Adipocyte (in vitro differentiated cells): ENCODE results near the gene SETD3.
A peak's percentile ranks its signal among the peaks of the same experiment; 100 is the strongest.

Source experiments
- DNase-seq: peaks from one replicate; pipeline ENCODE4 v3.0.0-alpha.2; 2015; ENCODE audit warnings: low read depth
- H3K27me3 ChIP-seq: replicated peaks from 2 replicates; pipeline ENCODE4 v1.7.0; 2013; ENCODE audit warnings: mild to moderate bottlenecking, low read length, moderate library complexity; ENCODE audit not compliant: control insufficient read depth, insufficient read depth
- H3K36me3 ChIP-seq: 2 replicates; pipeline ENCODE4 v1.7.0; 2013; ENCODE audit warnings: low read length, mild to moderate bottlenecking, moderate library complexity; ENCODE audit not compliant: control insufficient read depth, insufficient read depth, severe bottlenecking
- H3K4me1 ChIP-seq: 2 replicates; pipeline ENCODE4 v1.7.0; 2013; ENCODE audit warnings: mild to moderate bottlenecking, low read length, moderate library complexity; ENCODE audit not compliant: control insufficient read depth, insufficient read depth
- H3K4me3 ChIP-seq: 2 replicates; pipeline ENCODE4 v1.7.0; 2013; ENCODE audit warnings: mild to moderate bottlenecking, low read length, moderate library complexity
- H3K9ac ChIP-seq: 2 replicates; pipeline ENCODE4 v1.7.0; 2013; ENCODE audit warnings: mild to moderate bottlenecking, low read length, moderate library complexity
- H3K9me3 ChIP-seq: 2 replicates; pipeline ENCODE4 v1.7.0; 2013; ENCODE audit warnings: mild to moderate bottlenecking, low read length, moderate library complexity; ENCODE audit not compliant: control insufficient read depth

The SETD3 gene

GRCh38 chr14:99508896-99509629, 28.4 kb upstream of the SETD3 start:
- DNase-seq, result no peak
- Histone ChIP-seq H3K4me3 (no peak overlapping the region), H3K27me3 (no peaks in the 10 kb centered on the region), H3K9me3 (no peaks in the 10 kb centered on the region), H3K9ac (no peak overlapping the region), H3K36me3 (peaks cover 69% of the 10 kb centered on the region), H3K4me1 (peaks cover 14% of the 10 kb centered on the region)

- no peak for DNase-seq
- H3K36me3 ChIP-seq, result peaks cover 77% of the 10 kb centered on the region
- H3K4me1 ChIP-seq, result peaks cover 14% of the 10 kb centered on the region
- no peaks in the 10 kb centered on the region for H3K27me3 ChIP-seq
- no peak overlapping the region for H3K9ac ChIP-seq
- no peaks in the 10 kb centered on the region for H3K9me3 ChIP-seq
- H3K4me3 ChIP-seq, result no peak overlapping the region
Observed at GRCh38 chr14:99507860-99508640, 27.4 kb upstream of the SETD3 start.

- H3K36me3 ChIP-seq, result peaks cover 86% of the 10 kb centered on the region
- H3K4me1 ChIP-seq, result peaks cover 7% of the 10 kb centered on the region
- no peak for DNase-seq
- no peaks in the 10 kb centered on the region for H3K27me3 ChIP-seq
- no peak overlapping the region for H3K9ac ChIP-seq
- H3K9me3 ChIP-seq, result no peaks in the 10 kb centered on the region
- H3K4me3 ChIP-seq, result no peak overlapping the region
Observed at GRCh38 chr14:99506276-99506675, 25.6 kb upstream of the SETD3 start.

- Histone ChIP-seq H3K36me3 (peaks cover 98% of the 10 kb centered on the region), H3K4me3 (no peak overlapping the region)
Observed at GRCh38 chr14:99505089-99505488, 24.4 kb upstream of the SETD3 start.

GRCh38 chr14:99503848-99504453, 23.3 kb upstream of the SETD3 start:
- Histone ChIP-seq H3K27me3 (no peaks in the 10 kb centered on the region), H3K4me1 (no peaks in the 10 kb centered on the region), H3K9ac (no peak overlapping the region), H3K36me3 (peaks cover 94% of the 10 kb centered on the region), H3K9me3 (no peaks in the 10 kb centered on the region), H3K4me3 (no peak overlapping the region)
- DNase-seq, result no peak

More at GRCh38 chr14:99505089-99505488, 24.4 kb upstream of the SETD3 start:
- Histone ChIP-seq H3K9me3 (no peaks in the 10 kb centered on the region), H3K9ac (no peak overlapping the region), H3K4me1 (no peaks in the 10 kb centered on the region), H3K27me3 (no peaks in the 10 kb centered on the region)
- DNase-seq, result no peak

- H3K4me3 ChIP-seq, result no peak overlapping the region
- no peaks in the 10 kb centered on the region for H3K9me3 ChIP-seq
- no peaks in the 10 kb centered on the region for H3K4me1 ChIP-seq
- no peak for DNase-seq
- no peak overlapping the region for H3K9ac ChIP-seq
- no peaks in the 10 kb centered on the region for H3K27me3 ChIP-seq
- H3K36me3 ChIP-seq, result peaks cover 92% of the 10 kb centered on the region
Observed at GRCh38 chr14:99502989-99503421, 22.3 kb upstream of the SETD3 start.

GRCh38 chr14:99497894-99498293, 17.2 kb upstream of the SETD3 start:
- Histone ChIP-seq H3K9ac (no peak overlapping the region), H3K9me3 (no peaks in the 10 kb centered on the region), H3K27me3 (no peaks in the 10 kb centered on the region), H3K36me3 (peaks cover 88% of the 10 kb centered on the region), H3K4me1 (no peaks in the 10 kb centered on the region), H3K4me3 (no peak overlapping the region)
- no peak for DNase-seq

- Histone ChIP-seq H3K9me3 (no peaks in the 10 kb centered on the region), H3K9ac (no peak overlapping the region), H3K4me1 (no peaks in the 10 kb centered on the region), H3K4me3 (no peak overlapping the region), H3K36me3 (peaks cover 88% of the 10 kb centered on the region), H3K27me3 (no peaks in the 10 kb centered on the region)
- no peak for DNase-seq
Observed at GRCh38 chr14:99497341-99497740, 16.7 kb upstream of the SETD3 start.

GRCh38 chr14:99484106-99484505, 3.4 kb upstream of the SETD3 start:
- Histone ChIP-seq H3K4me3 (no peak overlapping the region), H3K4me1 (peaks cover 45% of the 10 kb centered on the region)

GRCh38 chr14:99481745-99482099, 1.1 kb upstream of the SETD3 start:
- peak overlapping the region; percentile 94 for H3K4me3 ChIP-seq

More at GRCh38 chr14:99484106-99484505, 3.4 kb upstream of the SETD3 start:
- Histone ChIP-seq H3K9ac (no peak overlapping the region), H3K9me3 (no peaks in the 10 kb centered on the region), H3K27me3 (no peaks in the 10 kb centered on the region), H3K36me3 (no peaks in the 10 kb centered on the region)
- no peak for DNase-seq

More at GRCh38 chr14:99481745-99482099, 1.1 kb upstream of the SETD3 start:
- H3K36me3 ChIP-seq, result no peaks in the 10 kb centered on the region
- H3K9me3 ChIP-seq, result no peaks in the 10 kb centered on the region
- peak overlapping the region; percentile 93 for H3K9ac ChIP-seq
- H3K4me1 ChIP-seq, result peaks cover 42% of the 10 kb centered on the region
- no peaks in the 10 kb centered on the region for H3K27me3 ChIP-seq
- peak; percentile 78 for DNase-seq
